ENCODE measurements around the gene TP53TG5.
A peak's percentile ranks its signal among the peaks of the same experiment; 100 is the strongest.

Gene TP53TG5

GRCh38 chr20:45378191-45378590 is at the start of gene TP53TG5:
TP53TG5 (minus strand) TSS chr20:45378325; CDS start chr20:45378236, 89 bp downstream.
- DNase-seq (ENCODE audit: low read depth in 1 of 2, low spot score in 1 of 2) = no peak

DNA sequence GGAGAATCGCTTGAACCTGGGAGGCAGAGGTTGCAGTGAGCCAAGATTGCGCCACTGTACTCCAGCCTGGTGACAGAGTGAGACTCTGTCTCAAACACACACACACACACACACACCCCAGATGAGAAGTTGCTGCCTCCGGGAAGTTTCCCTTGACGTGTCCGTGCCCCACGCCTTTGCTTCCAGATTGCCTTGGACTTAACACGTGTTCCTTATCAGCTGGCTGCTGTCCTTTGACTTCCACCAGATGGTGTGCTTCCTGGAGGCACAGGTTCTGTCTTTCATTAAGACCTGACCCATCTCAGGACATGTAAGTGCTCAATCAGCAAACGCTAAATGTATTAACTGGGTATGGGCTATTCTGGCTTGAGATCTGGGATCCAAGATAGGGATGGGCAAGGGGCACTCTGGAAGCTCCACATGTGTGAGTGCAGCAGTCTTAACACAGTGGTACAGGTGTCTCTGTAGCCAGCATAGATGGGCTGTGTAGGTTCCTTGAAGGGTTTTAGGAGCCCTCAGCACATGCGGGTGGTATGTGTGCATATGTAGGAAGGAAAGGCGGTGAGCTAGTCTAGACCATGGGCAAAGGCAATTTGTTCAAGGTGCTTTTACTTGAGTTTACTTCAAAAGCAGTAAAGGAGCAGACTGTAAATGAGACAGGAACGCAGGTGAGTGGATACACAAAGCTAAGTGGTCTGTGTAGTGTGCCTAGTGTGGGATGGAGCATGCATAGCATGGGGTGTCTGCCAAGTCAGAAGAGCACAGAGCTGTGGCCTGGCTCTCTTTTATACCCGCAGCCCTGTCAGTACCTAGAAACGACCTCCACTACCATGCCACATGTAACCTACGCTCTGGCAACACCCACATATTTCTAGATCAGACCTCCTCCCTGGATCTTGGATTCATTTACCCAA is 49.4 kb upstream of the TP53TG5 start:
- DNase-seq (ENCODE audit: low read depth in 1 of 2, low spot score in 1 of 2) = no peak

- DNase-seq (ENCODE audit: low read depth in 1 of 2, low spot score in 1 of 2) = no peak
Observed at GRCh38 chr20:45426320-45427016, 48.3 kb upstream of the TP53TG5 start.

DNA sequence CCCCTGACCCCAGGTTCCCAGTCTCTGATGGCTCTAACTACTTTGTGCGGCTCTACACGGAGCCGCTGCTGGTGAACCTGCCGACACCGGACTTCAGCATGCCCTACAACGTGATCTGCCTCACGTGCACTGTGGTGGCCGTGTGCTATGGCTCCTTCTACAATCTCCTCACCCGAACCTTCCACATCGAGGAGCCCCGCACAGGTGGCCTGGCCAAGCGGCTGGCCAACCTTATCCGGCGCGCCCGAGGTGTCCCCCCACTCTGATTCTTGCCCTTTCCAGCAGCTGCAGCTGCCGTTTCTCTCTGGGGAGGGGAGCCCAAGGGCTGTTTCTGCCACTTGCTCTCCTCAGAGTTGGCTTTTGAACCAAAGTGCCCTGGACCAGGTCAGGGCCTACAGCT is 47.4 kb upstream of the TP53TG5 start:
- no peak for DNase-seq (ENCODE audit: low read depth in 1 of 2, low spot score in 1 of 2)

- no peak for DNase-seq (ENCODE audit: low read depth in 1 of 2, low spot score in 1 of 2)
Observed at GRCh38 chr20:45423700-45424099, 45.6 kb upstream of the TP53TG5 start.

DNA sequence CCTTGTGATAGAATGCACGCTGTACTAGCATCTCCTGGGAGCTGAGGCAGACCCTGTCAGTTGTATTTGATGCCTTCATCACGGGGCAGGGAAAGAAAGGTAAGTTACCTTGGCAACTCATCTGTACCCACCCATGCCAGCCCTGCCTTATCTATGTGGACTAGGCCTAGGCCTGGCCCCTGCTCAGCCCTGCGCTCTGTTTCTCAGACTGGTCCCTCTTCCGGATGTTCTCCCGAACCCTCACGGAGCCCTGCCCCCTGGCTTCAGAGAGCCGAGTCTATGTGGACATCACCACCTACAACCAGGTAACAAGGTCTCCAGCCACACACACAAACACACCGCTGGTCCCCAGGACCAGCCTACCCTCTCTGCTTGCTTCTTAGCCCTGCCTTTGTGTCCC is 42.0 kb upstream of the TP53TG5 start:
- DNase-seq (ENCODE audit: low read depth in 1 of 2, low spot score in 1 of 2) = no peak

GRCh38 chr20:45419188-45420091 is 41.3 kb upstream of the TP53TG5 start:
- DNase-seq (ENCODE audit: low read depth in 1 of 2, low spot score in 1 of 2) = no peak

- DNase-seq (ENCODE audit: low read depth in 1 of 2, low spot score in 1 of 2) = no peak
Observed at GRCh38 chr20:45416917-45417316, 38.8 kb upstream of the TP53TG5 start.

DNA sequence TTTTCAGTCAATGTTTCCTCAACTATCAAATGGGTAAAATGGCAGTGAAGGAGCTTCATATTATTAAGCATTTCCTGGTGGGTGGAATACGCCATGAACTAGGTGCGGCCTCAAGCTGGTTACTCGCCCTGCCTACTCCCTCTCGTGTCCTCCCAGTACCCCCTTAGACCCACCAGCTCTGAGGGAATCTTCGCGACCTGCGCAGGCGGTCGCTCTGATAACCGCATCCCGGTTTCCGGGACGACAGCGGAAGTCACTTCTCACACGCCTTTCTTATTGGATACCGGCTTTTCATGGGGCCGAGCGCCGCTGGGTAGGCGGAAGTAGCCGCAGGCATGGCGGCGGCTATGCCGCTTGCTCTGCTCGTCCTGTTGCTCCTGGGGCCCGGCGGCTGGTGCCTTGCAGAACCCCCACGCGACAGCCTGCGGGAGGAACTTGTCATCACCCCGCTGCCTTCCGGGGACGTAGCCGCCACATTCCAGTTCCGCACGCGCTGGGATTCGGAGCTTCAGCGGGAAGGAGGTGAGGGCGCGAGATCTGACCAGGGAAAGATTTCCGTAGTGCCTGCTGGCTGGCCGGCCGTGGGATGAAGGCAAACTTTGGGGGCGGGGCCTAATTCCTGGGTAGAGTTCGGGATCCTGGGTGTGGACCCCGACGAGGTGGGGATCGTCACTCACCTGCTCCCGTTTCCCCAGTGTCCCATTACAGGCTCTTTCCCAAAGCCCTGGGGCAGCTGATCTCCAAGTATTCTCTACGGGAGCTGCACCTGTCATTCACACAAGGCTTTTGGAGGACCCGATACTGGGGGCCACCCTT is 37.9 kb upstream of the TP53TG5 start, which contains the start of gene PIGT:
TSS of gene PIGT (plus strand) at position 320 of the 816 bp plus-strand sequence. CDS start at position 336, 16 bp downstream.
- peak; percentile 72 to 84 for DNase-seq (ENCODE audit: low read depth in 1 of 2, low spot score in 1 of 2)

DNA sequence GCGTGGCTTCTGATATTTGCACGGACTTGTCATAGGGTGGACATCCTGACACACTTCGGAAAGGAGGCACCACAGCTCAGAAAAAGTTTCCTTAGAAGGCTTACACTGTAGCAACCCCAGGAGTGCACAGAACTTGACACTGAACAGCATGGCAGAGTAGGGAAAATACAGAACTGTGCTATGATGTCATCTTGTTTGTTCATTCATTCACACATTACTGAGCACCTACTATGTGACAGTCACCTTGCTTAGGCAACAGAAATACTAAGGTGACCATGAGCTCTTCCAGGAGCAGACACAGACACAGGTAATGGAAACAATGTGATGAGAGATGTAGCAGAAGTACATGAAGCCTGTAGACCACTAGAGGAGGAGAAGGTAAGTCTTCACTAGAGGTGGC is 35.4 kb upstream of the TP53TG5 start:
- no peak for DNase-seq (ENCODE audit: low read depth in 1 of 2, low spot score in 1 of 2)

DNA sequence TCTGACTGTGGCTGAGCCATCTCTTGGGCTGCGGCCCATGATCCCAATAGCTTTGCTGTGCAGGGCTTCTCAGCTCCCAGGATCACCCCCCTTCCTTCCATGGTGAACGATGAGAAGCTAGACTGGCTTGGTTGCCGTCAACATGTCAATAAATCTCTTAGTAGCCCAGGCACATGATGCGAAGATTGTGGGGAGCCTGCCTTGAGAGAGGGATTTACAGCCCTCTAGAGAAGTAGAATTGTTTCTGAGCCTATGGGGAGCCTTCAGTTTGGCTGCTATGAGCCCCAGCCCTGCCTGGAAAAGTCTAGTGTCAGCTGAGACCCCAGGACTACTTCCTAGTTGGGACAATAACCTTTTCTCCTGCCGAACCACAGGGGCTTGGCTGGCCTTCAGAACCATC is 34.5 kb upstream of the TP53TG5 start:
- DNase-seq (ENCODE audit: low read depth in 1 of 2, low spot score in 1 of 2) = no peak

DNA sequence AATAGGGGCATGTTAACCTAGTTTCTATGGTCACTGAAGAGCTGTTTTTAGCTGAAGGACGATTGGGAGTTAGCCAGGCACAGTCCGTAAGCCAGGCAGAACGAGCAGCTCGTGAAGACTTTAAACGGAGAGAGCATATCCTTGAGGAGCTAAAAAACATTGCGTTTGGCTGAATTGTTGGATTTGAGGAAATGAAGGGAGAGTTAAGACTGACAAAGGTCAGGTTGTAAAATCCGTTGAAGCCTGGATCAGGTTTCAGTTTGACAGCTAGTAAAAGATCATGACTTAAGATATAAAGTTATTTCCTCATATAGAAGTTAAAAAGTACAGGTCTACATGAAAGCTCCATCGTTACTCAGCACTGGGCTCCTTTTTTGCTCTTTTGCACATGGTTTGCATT is 32.8 kb upstream of the TP53TG5 start:
- DNase-seq (ENCODE audit: low read depth in 1 of 2, low spot score in 1 of 2) = no peak

GRCh38 chr20:45409521-45410272 is 31.6 kb upstream of the TP53TG5 start:
- DNase-seq (ENCODE audit: low read depth in 1 of 2, low spot score in 1 of 2) = no peak

DNA sequence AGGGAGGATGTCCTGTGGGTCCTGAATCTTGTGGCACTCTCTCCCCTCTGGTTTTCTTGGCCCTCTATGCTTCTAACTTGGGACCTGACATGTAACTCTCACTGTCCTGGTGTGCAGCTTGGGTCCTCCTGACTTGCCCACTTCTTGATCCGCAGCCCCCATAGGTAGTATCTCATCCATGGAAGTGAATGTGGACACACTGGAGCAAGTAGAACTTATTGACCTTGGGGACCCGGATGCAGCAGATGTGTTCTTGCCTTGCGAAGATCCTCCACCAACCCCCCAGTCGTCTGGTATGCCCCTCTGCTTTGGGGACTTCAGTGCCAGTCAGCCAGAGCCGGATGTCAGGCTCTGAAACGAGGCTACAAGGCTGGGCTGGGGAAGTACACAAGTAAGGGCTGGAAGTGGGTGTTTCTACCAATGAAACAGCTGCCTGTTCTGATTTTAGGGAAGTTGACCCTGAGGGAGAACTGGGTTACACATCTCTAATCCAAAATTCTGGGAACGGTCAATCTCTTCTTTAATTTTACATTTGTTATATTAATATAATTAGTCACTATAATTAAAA is 30.6 kb upstream of the TP53TG5 start:
- DNase-seq (ENCODE audit: low read depth in 1 of 2, low spot score in 1 of 2) = no peak

- DNase-seq (ENCODE audit: low read depth in 1 of 2, low spot score in 1 of 2) = no peak
Observed at GRCh38 chr20:45407783-45408645, 29.9 kb upstream of the TP53TG5 start, which contains the start of gene DBNDD2. DBNDD2 (plus strand) TSS chr20:45408289; CDS start chr20:45408468, 179 bp downstream.

DNA sequence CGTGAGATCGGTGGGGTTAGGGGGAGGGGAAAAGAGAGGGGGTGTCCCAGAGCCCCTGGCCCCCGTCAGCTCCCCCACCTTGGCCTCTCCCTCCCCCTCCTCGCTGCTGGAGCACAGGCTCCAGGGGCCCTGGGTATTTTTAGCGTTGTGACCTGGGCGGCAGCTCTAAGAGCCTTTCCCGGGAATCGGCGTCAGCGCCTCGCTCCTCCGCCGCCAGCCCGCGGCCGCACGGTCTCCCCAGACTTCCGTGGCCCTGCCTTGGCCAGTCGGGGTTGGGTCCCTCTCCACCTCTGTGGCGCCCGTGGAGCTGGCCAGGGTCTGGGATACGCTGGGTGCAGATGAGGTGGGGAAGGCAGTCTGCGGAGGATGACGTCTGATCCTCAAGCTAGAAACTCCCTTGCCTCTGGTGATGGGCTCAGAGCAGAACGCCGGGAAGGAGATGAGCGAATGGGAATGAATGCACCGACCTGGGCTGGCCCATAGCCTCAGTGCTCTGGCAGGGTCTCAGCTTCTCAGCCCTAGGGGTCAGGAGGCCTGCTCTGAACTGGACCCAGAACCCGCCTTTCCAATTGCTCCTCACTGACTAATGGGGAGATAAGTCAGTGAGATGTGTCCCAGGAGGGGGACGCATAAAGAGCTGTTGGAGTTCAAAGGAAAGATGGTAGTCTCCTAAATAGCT is 29.1 kb upstream of the TP53TG5 start:
- DNase-seq (ENCODE audit: low read depth in 1 of 2, low spot score in 1 of 2) = no peak

GRCh38 chr20:45406260-45407066 is 28.3 kb upstream of the TP53TG5 start:
- peak in 1 of 2 donors; percentile 21 for DNase-seq (ENCODE audit: low read depth in 1 of 2, low spot score in 1 of 2)

All from activated T-helper 1 cell treated with anti-CD3 and anti-CD28 coated beads, Interleukin-2, amount 50 U/mL, for 16 hours (primary cell).